SK-N-SH (cell line): Measurements from ENCODE around the gene ERMAP. TPM values are rescaled to one million over a fixed set of nuclear protein-coding genes. Genes with fewer than 3 reads are reported as not detected.

Experiments
- CTCF ChIA-PET: fragments of 300-600, 350-600 bp; formaldehyde crosslinking; extraction: SDS; loops from one replicate; lab custom pipeline; 2021; lab: Yijun Ruan, JAX
- POLR2A ChIA-PET: fragments of 350-600 bp; sonication (Branson Sonifier 250); formaldehyde crosslinking; extraction: SDS; loops from one replicate; lab custom pipeline; 2020; ENCODE audit warnings: antibody characterized with exemption, inconsistent platforms; lab: Yijun Ruan, JAX
- DNase-seq: peaks from one replicate; pipeline ENCODE4 v3.0.0; 2012
- H2AFZ ChIP-seq: fragments of 200-600 bp; sonication (generic); 2 replicates; pipeline ENCODE4 v1.8.1; 2016; ENCODE audit warnings: antibody characterized with exemption, mild to moderate bottlenecking, low read depth
- H3F3A ChIP-seq: fragments of 200-600 bp; sonication (generic); replicated peaks from 2 replicates; pipeline ENCODE3; 2016; ENCODE audit warnings: antibody characterized with exemption, mild to moderate bottlenecking; ENCODE audit not compliant: insufficient read depth
- H3K27ac ChIP-seq, 2 experiments: fragments of 200-500 bp in 1 of 2; fragments of 200-600 bp in 1 of 2; sonication (Bioruptor generic) in 1 of 2; sonication (generic), shearing (Covaris generic) in 1 of 2; 2 replicates each; pipeline versions ENCODE4 v1.5.1 to v1.6.1; 2014 to 2016; ENCODE audit warnings: low read depth in 2 of 2, inconsistent platforms in 1 of 2, low read length in 1 of 2, mild to moderate bottlenecking in 1 of 2, mixed read lengths in 1 of 2
- H3K27me3 ChIP-seq: fragments of 200-600 bp; sonication (generic), shearing (Covaris generic); 2 replicates; pipeline ENCODE4 v1.6.1; 2016; ENCODE audit warnings: mixed run types; ENCODE audit not compliant: insufficient read depth
- H3K36me3 ChIP-seq, 2 experiments: fragments of 200-500 bp in 1 of 2; fragments of 200-600 bp in 1 of 2; sonication (Bioruptor generic) in 1 of 2; sonication (generic) in 1 of 2; replicated peaks in 1 of 2; 2 replicates each; pipeline versions ENCODE3 to v1.5.1; 2014 to 2016; ENCODE audit warnings: low read length in 1 of 2, mild to moderate bottlenecking in 1 of 2; ENCODE audit not compliant: insufficient read depth in 2 of 2, control insufficient read depth in 1 of 2
- H3K4me1 ChIP-seq, 2 experiments: fragments of 200-500 bp in 1 of 2; fragments of 200-600 bp in 1 of 2; sonication (Bioruptor generic) in 1 of 2; sonication (generic), shearing (Covaris generic) in 1 of 2; 2 replicates each; pipeline versions ENCODE4 v1.5.1 to v1.6.1; 2014 to 2016; ENCODE audit warnings: low read depth in 1 of 2, low read length in 1 of 2, mixed run types in 1 of 2; ENCODE audit not compliant: insufficient read depth in 2 of 2, control insufficient read depth in 1 of 2
- H3K4me2 ChIP-seq: fragments of 200-600 bp; sonication (generic), shearing (Covaris generic); 2 replicates; pipeline ENCODE4 v1.6.1; 2017; ENCODE audit warnings: mixed run types
- H3K4me3 ChIP-seq, 2 experiments: fragments of 200-500 bp in 1 of 2; fragments of 200-600 bp in 1 of 2; sonication (Bioruptor generic) in 1 of 2; sonication (generic), shearing (Covaris generic) in 1 of 2; 2 replicates each; pipeline versions ENCODE4 v1.5.1 to v1.8.1; 2014 to 2016; ENCODE audit warnings: low read depth in 2 of 2, inconsistent platforms in 1 of 2, low read length in 1 of 2, mild to moderate bottlenecking in 1 of 2, mixed read lengths in 1 of 2, moderate library complexity in 1 of 2
- H3K79me2 ChIP-seq: fragments of 200-600 bp; sonication (generic); 2 replicates; pipeline ENCODE4 v1.8.1; 2017; ENCODE audit warnings: mild to moderate bottlenecking; ENCODE audit not compliant: insufficient read depth
- H3K9ac ChIP-seq: fragments of 200-600 bp; sonication (generic); 2 replicates; pipeline ENCODE4 v1.6.1; 2017; ENCODE audit warnings: mixed run types
- H3K9me2 ChIP-seq: fragments of 200-600 bp; sonication (generic); 2 replicates; pipeline ENCODE4 v1.6.1; 2017; ENCODE audit warnings: mixed run types
- H3K9me3 ChIP-seq: fragments of 200-600 bp; sonication (generic); 2 replicates; pipeline ENCODE4 v1.6.1; 2017; ENCODE audit warnings: mixed run types, mild to moderate bottlenecking, moderate library complexity
- H4K20me1 ChIP-seq: fragments of 200-600 bp; sonication (generic); 2 replicates; pipeline ENCODE4 v1.6.1; 2017; ENCODE audit warnings: mild to moderate bottlenecking, mixed run types; ENCODE audit not compliant: insufficient read depth
- ELF1 ChIP-seq: IDR thresholded peaks from 2 replicates; pipeline ENCODE4 v1.4.0; 2012
- EZH2phosphoT487 ChIP-seq: fragments of 200-600 bp; sonication (generic); IDR thresholded peaks from 2 replicates; pipeline ENCODE4 v1.6.1; 2017; ENCODE audit warnings: low read depth, mixed run types, mild to moderate bottlenecking, antibody characterized with exemption, moderate library complexity, borderline replicate concordance
- FOXM1 ChIP-seq: IDR thresholded peaks from 2 replicates; pipeline ENCODE4 v1.4.0; 2012; ENCODE audit warnings: low read depth, mild to moderate bottlenecking
- IRF3 ChIP-seq: fragments of 150-350 bp; IDR thresholded peaks from 2 replicates; pipeline ENCODE4 v1.6.1; 2016; ENCODE audit warnings: mild to moderate bottlenecking, low read depth, low read length
- JUND ChIP-seq: IDR thresholded peaks from 2 replicates; pipeline ENCODE4 v1.4.0; 2012
- POLR2AphosphoS5 ChIP-seq: IDR thresholded peaks from 2 replicates; pipeline ENCODE4 v1.6.1; 2012; ENCODE audit warnings: low read depth, low read length
- RAD21 ChIP-seq: IDR thresholded peaks from 2 replicates; pipeline ENCODE4 v1.6.1; 2012; ENCODE audit warnings: mild to moderate bottlenecking, low read length
- SIN3A ChIP-seq: IDR thresholded peaks from 2 replicates; pipeline ENCODE4 v1.6.1; 2012; ENCODE audit warnings: low read depth, mild to moderate bottlenecking, low read length, moderate library complexity, borderline replicate concordance
- TAF1 ChIP-seq: IDR thresholded peaks from 2 replicates; pipeline ENCODE4 v1.6.1; 2012; ENCODE audit warnings: low read depth, mild to moderate bottlenecking, low read length, moderate library complexity, borderline replicate concordance
- YY1 ChIP-seq: IDR thresholded peaks from 2 replicates; pipeline ENCODE4 v1.4.0; 2012; ENCODE audit warnings: low read depth, mild to moderate bottlenecking
- ZBTB33 ChIP-seq: IDR thresholded peaks from 2 replicates; pipeline ENCODE4 v1.4.0; 2012; ENCODE audit warnings: low read depth, borderline replicate concordance
- WGBS: methylation state at CpG from one replicate; pipeline ENCODE4 v1.1.6; 2017; ENCODE audit warnings: low lambda C conversion rate; 5-methylcytosine and 5-hydroxymethylcytosine counted together
- polyA plus RNA-seq, 3 experiments: library from polyadenylated mRNA; depleted of rRNA; stranded (reverse); fragments of >200 nt; gene quantifications; 2 replicates each; pipeline ENCODE4 v1.2.3, GENCODE V29; 2012
- TF ChIP-seq, protein P1 (sequence below): IDR thresholded peaks from 2 replicates; pipeline ENCODE4 v1.4.0; 2012; ENCODE audit warnings: low read depth

The ERMAP gene
- polyA plus RNA-seq, 1 of the 3 experiments (the other 2 are of a cell fraction), result 10.4 TPM

GRCh38 chr1:42844592-42845140, 27.7 kb downstream of the ERMAP start (continued):
- TF ChIP-seq TAF1, result no peak
- TF ChIP-seq RAD21, result no peak
- no peak for TF ChIP-seq EZH2phosphoT487
- no peak for TF ChIP-seq YY1

DNA sequence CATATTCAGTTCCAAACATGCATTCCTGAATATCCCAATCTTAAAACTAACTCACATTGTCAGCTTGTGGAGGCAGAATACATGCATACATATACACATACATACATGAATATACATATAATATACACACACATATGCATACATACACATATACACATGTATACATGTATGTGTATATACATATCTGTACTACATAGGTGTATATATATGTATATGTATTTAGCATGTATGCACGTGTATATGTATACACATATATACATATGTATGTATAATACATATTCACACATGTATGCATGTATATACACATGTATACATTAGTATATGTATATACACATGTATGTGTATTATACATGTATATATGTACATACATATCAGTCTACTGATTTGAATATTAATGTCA, 28.3 kb downstream of the ERMAP start:
- Histone ChIP-seq H3K4me2 (no peak overlapping the region), H3K9ac (no peak overlapping the region), H3F3A (no peaks in the 10 kb centered on the region), H3K9me3 (no peaks in the 10 kb centered on the region), H3K9me2 (no peaks in the 10 kb centered on the region), H2AFZ (no peak overlapping the region), H3K4me1 (peaks cover 0 to 11% of the 10 kb centered on the region in 2 experiments; a peak in 2 of 4 replicates), H3K27ac (no peak overlapping the region), H4K20me1 (no peaks in the 10 kb centered on the region), H3K79me2 (peaks cover 26% of the 10 kb centered on the region; the same call in 1 of the 2 replicates), H3K4me3 (no peak overlapping the region), H3K27me3 (no peaks in the 10 kb centered on the region), H3K36me3 (peaks cover 5 to 18% of the 10 kb centered on the region in 2 experiments)
- ChIA-PET CTCF (interaction anchor here (0.9 kb wide), 1 partner anchor 229 kb away, joined by 3 read pairs; no protein-coding TSS in a partner anchor), POLR2A (interaction anchor here (3.3 kb wide), 1 partner anchor 9 kb away, joined by 26 read pairs; no protein-coding TSS in a partner anchor)
- WGBS, result 59% methylated on average over 1 of the region's 1 CpG
- DNase-seq, result no peak
- TF ChIP-seq EZH2phosphoT487 (no peak), SIN3A (no peak), IRF3 (no peak), ZBTB33 (no peak), RAD21 (no peak), FOXM1 (no peak), ELF1 (no peak), POLR2AphosphoS5 (no peak), JUND (no peak)
- TF ChIP-seq, protein P1, sequence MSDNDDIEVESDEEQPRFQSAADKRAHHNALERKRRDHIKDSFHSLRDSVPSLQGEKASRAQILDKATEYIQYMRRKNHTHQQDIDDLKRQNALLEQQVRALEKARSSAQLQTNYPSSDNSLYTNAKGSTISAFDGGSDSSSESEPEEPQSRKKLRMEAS, result no peak
